ENCODE data around the gene RERE.

DNA sequence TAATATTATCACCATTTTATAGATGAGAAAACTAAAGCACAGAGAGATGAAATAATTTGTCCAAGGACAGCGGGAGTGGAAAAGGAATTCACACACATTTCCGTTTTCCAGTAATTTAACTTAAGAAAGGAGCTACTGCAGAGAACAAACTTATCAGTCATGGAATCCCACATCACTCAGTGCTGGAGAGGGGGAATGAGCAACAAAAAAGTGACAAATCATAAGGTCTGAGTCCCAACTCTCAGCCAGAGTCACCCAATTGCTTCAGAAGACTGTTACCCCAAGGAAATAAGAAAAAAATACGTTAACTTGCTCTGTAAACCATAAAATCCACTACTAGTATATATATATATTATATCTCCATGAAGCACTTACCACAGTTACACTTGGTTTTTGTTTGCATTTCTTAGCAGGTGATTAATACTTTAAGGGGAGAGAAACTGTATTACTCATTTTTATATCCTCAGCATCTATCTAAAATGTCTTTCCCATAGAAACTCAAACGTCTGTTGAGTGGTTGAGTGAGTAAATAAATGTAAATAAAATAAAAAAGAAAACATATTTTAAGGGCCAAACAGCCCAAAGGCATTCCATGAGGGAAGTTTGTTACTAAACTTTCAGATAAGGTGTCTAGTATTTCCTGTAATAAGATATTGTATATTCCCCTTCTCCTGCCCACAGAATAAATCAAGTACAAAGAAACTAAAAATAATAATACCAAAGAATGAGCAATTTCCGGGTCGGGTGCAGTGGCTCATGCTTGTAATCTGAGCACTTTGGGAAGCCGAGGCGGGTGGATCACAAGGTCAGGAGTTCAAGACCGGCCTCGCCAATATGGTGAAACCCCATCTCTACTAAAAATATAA lies 422.8 kb downstream of the RERE start:
- TF ChIP-seq CTCF (IDR thresholded peaks at IDR 0.05; ENCODE audit: insufficient read depth, low read length, poor library complexity, severe bottlenecking) = no peak
- TF ChIP-seq EZH2phosphoT487 (conservative IDR thresholded peaks at IDR 0.05; ENCODE audit: low read length) = no peak

All from SU-DHL-6 (cell line).